IPS DF 6.9 (cell line): ENCODE measurements around the gene BMP8A.
"Not testable (repeated sequence)": the region's sequence is repeated elsewhere in the genome, so short reads cannot be mapped to it uniquely, and the experiment has no call there.

ENCODE experiments used
- DNase-seq: peaks from one replicate; pipeline ENCODE4 v3.0.0-alpha.2; 2013; ENCODE audit warnings: low read depth, low spot score
- H3K27ac ChIP-seq: one replicate; pipeline ENCODE4 v1.5.1; 2013; ENCODE audit warnings: low read length, control low read depth
- H3K27me3 ChIP-seq: 2 replicates; pipeline ENCODE4 v1.6.1; 2013; ENCODE audit warnings: mild to moderate bottlenecking, low read length; ENCODE audit not compliant: control insufficient read depth, insufficient read depth
- H3K36me3 ChIP-seq: 2 replicates; pipeline ENCODE4 v1.6.1; 2013; ENCODE audit warnings: low read length; ENCODE audit not compliant: control insufficient read depth, insufficient read depth
- H3K4me1 ChIP-seq: 2 replicates; pipeline ENCODE4 v1.6.1; 2013; ENCODE audit warnings: low read length; ENCODE audit not compliant: control insufficient read depth, insufficient read depth
- H3K4me3 ChIP-seq: 2 replicates; pipeline ENCODE4 v1.5.1; 2013; ENCODE audit warnings: mild to moderate bottlenecking, low read length
- H3K9me3 ChIP-seq: 2 replicates; pipeline ENCODE4 v1.6.1; 2013; ENCODE audit warnings: low read length, inconsistent platforms; ENCODE audit not compliant: control insufficient read depth, insufficient read depth
- WGBS: extraction: QIAGEN DNeasy Blood & Tissue Kit; methylation state at CpG from one replicate; pipeline ENCODE4 v1.1.7; 2013; ENCODE audit warnings: mixed read lengths, missing lambda C conversion rate; ENCODE audit not compliant: insufficient read length, insufficient coverage; 5-methylcytosine and 5-hydroxymethylcytosine counted together

Gene BMP8A

DNA sequence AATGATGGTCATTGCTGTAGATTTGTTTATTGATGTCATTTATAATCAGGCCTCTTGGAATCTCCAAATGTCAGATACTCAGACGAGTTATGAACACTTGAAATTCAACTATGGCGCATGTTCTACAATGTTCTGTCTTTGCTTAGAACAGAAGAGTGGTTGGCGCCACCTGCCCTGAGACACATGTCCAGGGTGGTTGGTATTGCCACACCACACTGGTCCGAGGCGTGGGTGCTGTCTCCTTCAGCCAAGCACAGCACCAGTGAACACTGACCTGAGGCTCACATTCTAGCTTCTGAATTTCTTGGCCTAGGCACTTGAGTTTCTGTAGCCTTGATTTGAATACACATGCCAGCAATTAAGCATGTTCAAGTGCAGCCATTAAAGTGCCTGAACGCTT is 10.1 kb upstream of the BMP8A start:
- no peak for DNase-seq
- no peaks in the 10 kb centered on the region for H3K27me3 ChIP-seq
- H3K27ac ChIP-seq: no peak overlapping the region
- peaks cover 17% of the 10 kb centered on the region; the same call in 1 of the 2 replicates for H3K36me3 ChIP-seq
- no peaks in the 10 kb centered on the region for H3K4me1 ChIP-seq
- no peaks in the 10 kb centered on the region for H3K9me3 ChIP-seq
- WGBS: no CpG with 5 or more reads among the region's 6 CpGs
- H3K4me3 ChIP-seq: no peak overlapping the region

DNA sequence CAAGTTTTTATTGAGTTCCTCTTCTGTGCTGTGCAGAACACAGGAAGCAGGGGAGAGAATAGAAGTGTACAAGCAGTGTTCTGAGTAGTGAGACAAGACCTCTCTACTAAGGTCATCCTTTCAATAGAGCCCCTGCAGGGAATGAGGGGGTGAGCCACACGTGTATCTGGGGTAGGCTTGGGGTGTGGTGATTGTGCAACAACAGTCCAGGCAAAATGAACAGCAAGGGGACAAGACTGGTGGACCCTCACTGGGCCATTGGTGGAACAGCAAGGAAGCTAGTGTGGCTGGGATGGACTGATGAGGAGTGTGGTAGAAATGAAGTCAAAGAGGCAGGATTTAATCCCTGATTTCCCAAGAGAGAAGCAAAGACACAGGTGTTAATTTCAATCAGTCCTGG is 8.2 kb upstream of the BMP8A start:
- H3K4me1 ChIP-seq: no peaks in the 10 kb centered on the region
- H3K4me3 ChIP-seq: no peak overlapping the region
- DNase-seq: no peak
- H3K36me3 ChIP-seq: peaks cover 17% of the 10 kb centered on the region; the same call in 1 of the 2 replicates
- no peak overlapping the region for H3K27ac ChIP-seq
- H3K27me3 ChIP-seq: no peaks in the 10 kb centered on the region
- WGBS: no CpG with 5 or more reads among the region's 1 CpG
- H3K9me3 ChIP-seq: no peaks in the 10 kb centered on the region

DNA sequence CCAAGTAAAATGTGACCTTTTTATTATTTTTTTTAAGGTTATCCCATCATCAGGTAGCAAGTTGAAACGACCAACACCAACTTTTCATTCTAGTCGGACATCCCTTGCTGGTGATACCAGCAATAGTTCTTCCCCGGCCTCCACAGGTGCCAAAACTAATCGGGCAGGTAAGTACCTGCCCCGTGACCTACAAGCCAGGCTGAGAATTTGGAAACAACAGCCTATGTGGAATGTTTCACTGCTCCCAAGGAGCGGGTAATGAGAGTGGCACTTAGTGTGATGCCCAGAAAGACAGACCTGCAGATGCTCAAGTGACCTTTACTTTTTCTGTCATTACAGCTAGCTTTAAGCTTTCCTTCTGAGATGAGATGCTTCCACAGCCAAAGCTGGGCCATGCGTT is 6.9 kb upstream of the BMP8A start:
- H3K4me1 ChIP-seq: no peaks in the 10 kb centered on the region
- DNase-seq: no peak
- H3K36me3 ChIP-seq: peaks cover 17% of the 10 kb centered on the region; the same call in 1 of the 2 replicates
- WGBS: no CpG with 5 or more reads among the region's 7 CpGs
- no peak overlapping the region for H3K4me3 ChIP-seq
- no peaks in the 10 kb centered on the region for H3K27me3 ChIP-seq
- H3K9me3 ChIP-seq: no peaks in the 10 kb centered on the region
- H3K27ac ChIP-seq: no peak overlapping the region

DNA sequence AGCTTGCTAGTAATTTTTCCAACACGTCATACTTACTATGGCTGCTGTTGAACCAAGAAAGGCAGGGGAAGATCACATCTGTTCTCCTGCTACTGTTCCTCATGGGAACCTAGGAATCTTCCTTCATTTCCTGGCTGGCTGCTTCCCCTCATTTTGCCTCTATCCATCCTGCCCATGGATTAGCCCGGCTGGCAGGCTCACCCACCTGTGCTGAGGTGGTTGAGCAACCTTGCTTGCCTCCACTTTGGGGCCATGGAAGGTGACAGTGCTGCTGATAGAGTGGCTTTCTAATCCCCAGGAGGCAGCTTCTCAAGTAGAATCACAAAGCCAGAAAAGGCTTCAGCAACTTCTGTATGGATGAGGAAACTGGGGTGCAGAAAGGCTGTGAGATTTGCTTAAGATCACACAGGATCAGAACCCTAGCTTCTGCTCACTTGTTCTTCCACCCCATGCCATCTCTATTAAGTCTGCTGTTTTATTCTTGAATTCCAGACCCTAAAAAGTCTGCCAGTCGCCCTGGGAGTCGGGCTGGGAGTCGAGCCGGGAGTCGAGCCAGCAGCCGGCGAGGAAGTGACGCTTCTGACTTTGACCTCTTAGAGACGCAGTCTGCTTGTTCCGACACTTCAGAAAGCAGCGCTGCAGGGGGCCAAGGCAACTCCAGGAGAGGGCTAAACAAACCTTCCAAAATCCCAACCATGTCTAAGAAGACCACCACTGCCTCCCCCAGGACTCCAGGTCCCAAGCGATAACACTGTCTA is 6.2 kb upstream of the BMP8A start:
- H3K4me1 ChIP-seq: no peaks in the 10 kb centered on the region
- no CpG with 5 or more reads among the region's 14 CpGs for WGBS
- H3K4me3 ChIP-seq: no peak overlapping the region
- no peak for DNase-seq
- peaks cover 14% of the 10 kb centered on the region; the same call in 1 of the 2 replicates for H3K36me3 ChIP-seq
- no peak overlapping the region for H3K27ac ChIP-seq
- H3K27me3 ChIP-seq: no peaks in the 10 kb centered on the region; the same call in 1 of the 2 replicates
- no peaks in the 10 kb centered on the region for H3K9me3 ChIP-seq

DNA sequence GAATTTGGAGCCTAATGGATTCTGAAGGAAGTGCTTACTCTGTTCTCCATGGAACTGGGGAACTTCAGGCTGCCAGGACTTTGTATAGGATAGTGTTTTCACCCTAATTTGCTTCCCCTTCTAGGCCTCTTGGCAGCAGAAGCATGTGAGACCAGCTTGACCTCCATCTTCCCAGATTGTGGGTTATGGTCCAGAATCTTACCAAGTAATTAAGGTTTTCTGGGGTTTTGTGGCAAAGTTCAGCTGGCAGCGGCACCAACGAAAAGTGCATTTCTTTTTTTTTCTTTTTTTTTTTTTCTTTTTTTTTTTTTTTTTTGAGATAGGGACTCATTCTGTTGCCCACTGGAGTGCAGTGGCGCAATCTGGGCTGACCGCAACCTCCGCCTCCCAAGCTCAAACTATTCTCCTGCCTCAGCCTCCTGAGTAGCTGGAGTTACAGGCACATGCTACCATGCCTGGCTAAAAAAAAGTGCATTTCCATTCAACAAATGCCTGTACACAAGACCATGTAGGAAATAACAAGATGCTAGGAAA is 3.4 kb upstream of the BMP8A start:
- H3K27ac ChIP-seq: no peak overlapping the region
- peaks cover 7% of the 10 kb centered on the region for H3K27me3 ChIP-seq
- H3K36me3 ChIP-seq: peaks cover 11% of the 10 kb centered on the region
- no peaks in the 10 kb centered on the region; the same call in 1 of the 2 replicates for H3K4me1 ChIP-seq
- no peak overlapping the region for H3K4me3 ChIP-seq
- no CpG with 5 or more reads among the region's 5 CpGs for WGBS
- no peak for DNase-seq
- no peaks in the 10 kb centered on the region for H3K9me3 ChIP-seq

DNA sequence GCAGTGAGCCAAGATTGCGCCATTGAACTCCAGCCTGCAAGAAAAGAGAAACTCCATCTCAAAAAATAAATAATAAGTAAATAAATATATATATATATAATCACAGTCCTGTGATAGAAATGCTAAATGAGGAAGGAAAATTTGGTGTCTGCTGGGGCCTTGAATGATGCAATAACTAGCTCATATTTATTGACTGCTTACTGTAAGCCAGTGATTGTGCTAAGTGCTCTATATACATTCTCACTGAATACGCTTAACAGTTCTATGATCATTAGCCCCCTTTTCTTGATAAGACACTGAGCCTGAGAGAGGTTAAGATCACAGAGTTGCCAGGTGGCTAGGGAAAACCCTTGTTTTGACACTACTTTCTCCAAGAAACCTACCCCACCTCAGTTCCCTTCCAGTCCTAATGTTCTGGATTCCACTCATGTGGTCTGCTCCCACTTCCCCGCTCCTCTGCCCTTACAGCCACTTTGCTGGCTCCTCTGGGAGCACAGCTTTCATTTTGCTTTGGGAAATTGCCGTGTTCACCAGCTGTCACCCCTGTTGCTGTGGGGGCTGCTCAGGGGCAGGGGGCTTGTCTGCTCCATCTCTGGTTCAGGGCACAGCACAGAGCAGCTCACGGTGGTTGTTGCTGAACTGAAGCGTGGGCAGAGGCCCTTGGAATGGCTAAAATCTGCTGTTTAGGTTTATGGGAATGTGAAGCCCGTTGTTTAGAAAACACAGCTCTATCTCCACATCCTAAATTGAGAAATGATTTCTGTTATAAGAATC is 2.5 kb upstream of the BMP8A start:
- no peaks in the 10 kb centered on the region; the same call in 1 of the 2 replicates for H3K4me1 ChIP-seq
- H3K27ac ChIP-seq: no peak overlapping the region

DNA sequence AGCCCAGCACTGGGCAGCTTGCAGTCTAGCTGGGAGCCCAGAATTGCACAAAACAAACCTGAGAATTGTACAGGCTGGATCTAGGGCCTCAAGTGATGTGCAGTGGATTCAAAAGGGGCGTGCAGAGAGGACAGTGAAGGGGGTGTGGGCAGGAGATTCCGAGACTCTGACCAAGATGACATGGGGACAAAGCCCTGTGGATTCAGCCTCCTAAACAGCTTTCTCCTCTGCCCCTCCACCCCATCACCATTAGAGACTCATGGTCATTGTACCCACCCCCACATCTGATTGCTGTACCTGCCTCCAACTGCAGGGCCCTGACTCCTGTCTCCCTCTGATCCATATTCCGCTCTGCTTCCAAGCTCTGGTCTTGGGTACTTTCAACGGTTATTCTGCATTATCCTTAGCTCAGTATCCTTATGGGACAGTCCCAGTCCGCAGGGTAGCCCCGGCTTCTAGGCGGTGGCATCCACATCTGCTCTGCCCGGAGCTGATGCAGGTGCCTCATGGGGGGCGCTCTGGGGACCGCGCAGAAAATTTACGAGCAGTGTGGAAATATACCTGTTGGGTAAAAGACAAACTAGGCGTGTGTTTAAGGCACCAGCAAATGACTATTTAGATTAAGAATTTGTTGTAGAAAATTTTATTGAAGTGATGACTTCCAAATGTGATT is 1.7 kb upstream of the BMP8A start:
- WGBS: no CpG with 5 or more reads among the region's 13 CpGs
- no peak overlapping the region for H3K4me3 ChIP-seq
- H3K27ac ChIP-seq: no peak overlapping the region
- peaks cover 12% of the 10 kb centered on the region for H3K27me3 ChIP-seq
- H3K4me1 ChIP-seq: no peaks in the 10 kb centered on the region; the same call in 1 of the 2 replicates
- DNase-seq: no peak
- H3K36me3 ChIP-seq: peaks cover 8% of the 10 kb centered on the region
- no peaks in the 10 kb centered on the region for H3K9me3 ChIP-seq

More for the DNA sequence above, 2.5 kb upstream of the BMP8A start:
- H3K27me3 ChIP-seq: peaks cover 12% of the 10 kb centered on the region
- H3K9me3 ChIP-seq: no peaks in the 10 kb centered on the region
- no CpG with 5 or more reads among the region's 7 CpGs for WGBS
- no peak for DNase-seq
- peaks cover 11% of the 10 kb centered on the region for H3K36me3 ChIP-seq
- H3K4me3 ChIP-seq: no peak overlapping the region

DNA sequence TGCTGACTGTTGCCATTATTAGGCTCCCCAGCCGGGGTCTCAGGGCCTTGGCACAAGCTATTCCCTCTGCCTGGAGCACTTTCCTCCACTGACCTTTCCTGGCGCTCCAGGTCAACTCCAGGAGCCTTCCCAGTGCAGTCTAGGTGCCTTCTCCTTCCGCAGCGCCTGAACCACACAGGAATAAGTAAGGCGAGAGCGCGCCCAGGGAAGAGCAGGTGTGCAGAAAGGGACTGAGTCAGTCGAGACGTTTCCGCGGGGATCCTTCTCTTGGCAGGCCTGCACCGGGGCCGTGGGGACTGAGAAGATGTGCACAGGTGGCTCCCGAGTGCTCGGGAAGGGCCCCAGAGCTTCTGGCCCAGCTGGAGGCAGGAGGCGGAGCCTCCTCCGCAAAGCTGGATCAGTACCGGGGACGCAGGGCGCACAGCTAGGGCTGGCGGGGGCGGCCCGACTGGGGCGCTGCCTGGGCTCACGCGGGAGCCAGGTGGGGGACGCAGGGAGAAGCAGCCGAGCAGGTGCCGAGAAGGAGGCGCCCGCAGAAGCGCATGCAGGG is 765 bp upstream of the BMP8A start:
- H3K4me1 ChIP-seq: no peaks in the 10 kb centered on the region; the same call in 1 of the 2 replicates
- no peak overlapping the region for H3K27ac ChIP-seq
- no peaks in the 10 kb centered on the region for H3K9me3 ChIP-seq
- DNase-seq: no peak
- no peaks in the 10 kb centered on the region; the same call in none of the 2 replicates for H3K36me3 ChIP-seq
- peak overlapping the region; percentile 57; the same call in 1 of the 2 replicates for H3K4me3 ChIP-seq
- WGBS: no CpG with 5 or more reads among the region's 32 CpGs
- H3K27me3 ChIP-seq: peaks cover 12% of the 10 kb centered on the region

DNA sequence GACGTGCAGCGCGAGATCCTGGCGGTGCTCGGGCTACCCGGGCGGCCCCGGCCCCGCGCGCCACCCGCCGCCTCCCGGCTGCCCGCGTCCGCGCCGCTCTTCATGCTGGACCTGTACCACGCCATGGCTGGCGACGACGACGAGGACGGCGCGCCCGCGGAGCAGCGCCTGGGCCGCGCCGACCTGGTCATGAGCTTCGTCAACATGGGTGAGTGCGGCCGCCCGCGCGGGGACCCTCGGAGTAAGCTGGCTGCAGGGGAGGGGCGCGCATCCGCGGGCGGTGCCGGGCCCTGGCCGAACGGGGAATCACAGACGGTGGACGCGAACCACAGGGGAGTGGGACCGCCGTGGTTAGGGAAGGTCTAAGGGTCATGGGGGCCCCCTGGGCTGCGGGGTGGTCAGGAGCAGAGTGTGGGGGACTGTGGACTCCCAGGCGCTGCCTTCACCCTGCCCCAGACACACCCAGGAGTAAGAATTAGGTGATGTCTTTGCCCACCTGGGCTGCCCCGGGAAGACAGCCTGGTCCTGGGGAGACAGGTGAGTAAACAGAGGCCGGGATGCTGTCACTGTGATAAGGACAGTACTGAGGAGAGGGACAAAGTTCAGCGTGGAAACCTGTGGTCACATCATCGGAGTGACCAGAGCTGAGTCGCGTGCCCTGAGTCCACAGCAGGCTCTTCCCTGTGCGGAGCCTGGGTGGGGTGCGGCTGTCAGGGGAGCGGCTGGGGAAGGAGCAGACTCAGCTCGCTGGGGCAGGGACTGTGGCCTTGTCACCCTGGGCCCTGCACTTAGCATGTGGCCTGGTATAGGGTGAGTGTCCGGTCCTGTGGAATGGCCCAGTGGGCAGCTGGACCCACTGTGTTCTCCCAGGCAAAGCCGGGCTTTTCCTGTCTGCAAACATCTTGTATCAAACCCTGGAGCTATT is 944 bp downstream of the BMP8A start:
- peaks cover 12% of the 10 kb centered on the region for H3K27me3 ChIP-seq
- H3K4me3 ChIP-seq: peak overlapping the region; percentile 57; the same call in 1 of the 2 replicates
- not testable (repeated sequence) for H3K9me3 ChIP-seq, H3K27ac ChIP-seq, H3K36me3 ChIP-seq, H3K4me1 ChIP-seq, DNase-seq
- WGBS: no CpG with 5 or more reads among the region's 67 CpGs
